Measurements from ENCODE around the gene KNOP1. TPM values are rescaled to one million over a fixed set of nuclear protein-coding genes. Genes with fewer than 3 reads are reported as not detected.

The KNOP1 gene
- total and polyA plus RNA-seq, 2 of the 13 experiments (the other 11 are each of a cell fraction or from before 2014, with no cell fraction given), result 21.2 to 57.5 TPM

DNA sequence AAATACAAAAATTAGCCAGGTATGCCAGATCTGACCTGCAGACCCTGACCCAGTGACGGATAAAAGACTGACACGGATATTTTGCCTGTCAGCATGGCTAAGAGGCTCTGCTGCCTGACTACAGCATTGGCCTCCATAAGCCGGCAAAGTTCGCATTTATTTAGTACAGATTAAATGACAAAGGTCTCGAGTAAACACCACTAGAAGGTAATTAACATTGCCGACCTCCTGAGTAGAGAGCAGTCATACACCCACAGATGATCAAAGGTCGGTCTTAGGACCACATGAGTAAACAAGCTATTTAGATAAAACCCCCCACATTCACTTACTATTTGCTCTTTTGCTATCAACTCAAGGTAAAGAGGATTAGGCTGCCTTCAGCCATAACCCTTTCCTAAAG, 55.7 kb downstream of the KNOP1 start (continued):
- TF ChIP-seq GFI1 (CRISPR knock-in tag; IDR thresholded peaks at IDR 0.05; ENCODE audit: borderline replicate concordance) (no peak), SRSF9 (IDR thresholded peaks at IDR 0.05; ENCODE audit: borderline replicate concordance, insufficient read depth, low read depth, low read length, poor library complexity, severe bottlenecking) (no peak), SMC3 (IDR thresholded peaks at IDR 0.05; ENCODE audit: low read length) (no peak), ZFP36L1 (CRISPR knock-in tag; IDR thresholded peaks at IDR 0.05) (no peak), KLF15 (CRISPR knock-in tag; IDR thresholded peaks at IDR 0.05; ENCODE audit: borderline replicate concordance) (no peak), SMAD9 (CRISPR knock-in tag; IDR thresholded peaks at IDR 0.05) (no peak), ZFY (CRISPR knock-in tag; IDR thresholded peaks at IDR 0.05) (no peak), NFKB2 (CRISPR knock-in tag; IDR thresholded peaks at IDR 0.05; ENCODE audit: borderline replicate concordance) (no peak), PCBP1 (IDR thresholded peaks at IDR 0.05; ENCODE audit: borderline replicate concordance, low read depth, low read length) (no peak), FOXA1 (IDR thresholded peaks at IDR 0.05) (no peak), FOXA1 (CRISPR knock-in tag; IDR thresholded peaks at IDR 0.05) (peak; percentile 81), E2F5 (CRISPR knock-in tag; conservative IDR thresholded peaks at IDR 0.05) (no peak), PLSCR1 (CRISPR knock-in tag; IDR thresholded peaks at IDR 0.05; ENCODE audit: borderline replicate concordance) (no peak), CREBL2 (CRISPR knock-in tag; IDR thresholded peaks at IDR 0.05; ENCODE audit: borderline replicate concordance) (no peak), NR1H2 (CRISPR knock-in tag; IDR thresholded peaks at IDR 0.05; ENCODE audit: borderline replicate concordance, low read depth) (no peak), EED (CRISPR knock-in tag; IDR thresholded peaks at IDR 0.05) (no peak), ZNF317 (CRISPR knock-in tag; IDR thresholded peaks at IDR 0.05) (no peak), ZNF513 (CRISPR knock-in tag; conservative IDR thresholded peaks at IDR 0.05) (no peak)
- TF ChIP-seq, protein P1, sequence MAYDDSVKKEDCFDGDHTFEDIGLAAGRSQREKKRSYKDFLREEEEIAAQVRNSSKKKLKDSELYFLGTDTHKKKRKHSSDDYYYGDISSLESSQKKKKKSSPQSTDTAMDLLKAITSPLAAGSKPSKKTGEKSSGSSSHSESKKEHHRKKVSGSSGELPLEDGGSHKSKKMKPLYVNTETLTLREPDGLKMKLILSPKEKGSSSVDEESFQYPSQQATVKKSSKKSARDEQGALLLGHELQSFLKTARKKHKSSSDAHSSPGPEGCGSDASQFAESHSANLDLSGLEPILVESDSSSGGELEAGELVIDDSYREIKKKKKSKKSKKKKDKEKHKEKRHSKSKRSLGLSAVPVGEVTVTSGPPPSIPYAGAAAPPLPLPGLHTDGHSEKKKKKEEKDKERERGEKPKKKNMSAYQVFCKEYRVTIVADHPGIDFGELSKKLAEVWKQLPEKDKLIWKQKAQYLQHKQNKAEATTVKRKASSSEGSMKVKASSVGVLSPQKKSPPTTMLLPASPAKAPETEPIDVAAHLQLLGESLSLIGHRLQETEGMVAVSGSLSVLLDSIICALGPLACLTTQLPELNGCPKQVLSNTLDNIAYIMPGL (CRISPR knock-in tag; IDR thresholded peaks at IDR 0.05; ENCODE audit: borderline replicate concordance in 1 of 2, low read depth in 1 of 2), result no peak

Data from HepG2 (cell line).